H1 (cell line): Measurements from ENCODE around the gene IFT43. TPM values are rescaled to one million over a fixed set of nuclear protein-coding genes. Genes with fewer than 3 reads are reported as not detected.

Experiments
- CREB1 ChIP-seq: IDR thresholded peaks from 2 replicates; pipeline ENCODE4 v1.6.1; 2012; ENCODE audit warnings: inconsistent platforms
- EP300 ChIP-seq, 2 experiments: IDR thresholded peaks; 1 replicate in 1 of 2; 2 replicates in 1 of 2; pipeline ENCODE4 v1.6.1; 2011 to 2012; ENCODE audit warnings: low read depth in 2 of 2, low read length in 2 of 2, mild to moderate bottlenecking in 2 of 2, borderline replicate concordance in 1 of 2, inconsistent platforms in 1 of 2, moderate library complexity in 1 of 2
- FOSL1 ChIP-seq: IDR thresholded peaks from 2 replicates; pipeline ENCODE4 v1.6.1; 2011; ENCODE audit warnings: mild to moderate bottlenecking, low read depth, low read length, moderate library complexity; ENCODE audit not compliant: insufficient read depth
- KDM4A ChIP-seq: IDR thresholded peaks from one replicate; pipeline ENCODE4 v1.7.1; 2012; ENCODE audit warnings: low read depth, mild to moderate bottlenecking, moderate library complexity, low read length, inconsistent platforms; ENCODE audit not compliant: severe bottlenecking
- RFX5 ChIP-seq: IDR thresholded peaks from 2 replicates; pipeline ENCODE4 v1.6.1; 2011; ENCODE audit warnings: low read depth, low read length, improper control_type of control experiment, borderline replicate concordance
- SUZ12 ChIP-seq: fragments of 200-600 bp; sonication (generic); IDR thresholded peaks from 2 replicates; pipeline ENCODE4 v1.6.1; 2012; ENCODE audit warnings: mild to moderate bottlenecking, inconsistent platforms, low read length, moderate library complexity, mixed read lengths
- YY1 ChIP-seq: IDR thresholded peaks from 2 replicates; pipeline ENCODE4 v1.6.1; 2011; ENCODE audit warnings: low read depth, mild to moderate bottlenecking, low read length
- polyA plus RNA-seq, 7 experiments: library from polyadenylated mRNA; depleted of rRNA in 3 of 7; stranded (reverse) in 5 of 7; unstranded in 2 of 7; fragments of >200 nt in 5 of 7; fragments of 200-250 nt in 2 of 7; gene quantifications; 1 replicate in 5 of 7; 2 replicates in 1 of 7; 4 replicates in 1 of 7; pipeline versions ENCODE4 v1.2.1 to v1.2.3, GENCODE V29; 2011 to 2013; ENCODE audit warnings: missing spikeins in 2 of 7, mixed read lengths in 2 of 7
- total RNA-seq: library from RNA; stranded (reverse); fragmentation: NEBNext Ultra II Directional; extraction: Animal tissue kit (Norgen Biotek cat#: 25700); gene quantifications from 2 replicates; pipeline ENCODE4 v1.2.1, GENCODE V29; 2021

IFT43 gene
- total and polyA plus RNA-seq, 2 of the 8 experiments (the other 6 are each of a cell fraction or from before 2014, with no cell fraction given), result 17.0 to 20.8 TPM

GRCh38 chr14:76109087-76109880, 123.7 kb downstream of the IFT43 start (continued):
- no peak for TF ChIP-seq FOSL1
- TF ChIP-seq KDM4A, result no peak
- TF ChIP-seq RFX5, result no peak
- no peak for TF ChIP-seq YY1
- no peak for TF ChIP-seq SUZ12
- TF ChIP-seq EP300 (IDR thresholded peaks at IDR 0.05; ENCODE audit: borderline replicate concordance in 1 of 2, low read depth in 2 of 2, low read length in 2 of 2), result no peak
- no peak for TF ChIP-seq CREB1
